Measurements from ENCODE around the gene RIN3. TPM values are rescaled to one million over a fixed set of nuclear protein-coding genes. Genes with fewer than 3 reads are reported as not detected.

Gene RIN3
- total and polyA plus RNA-seq, 10 of the 15 experiments (the other 5 are each of a cell fraction or from before 2014, with no cell fraction given), result 0.91 to 23.3 (median 6.3) TPM

DNA sequence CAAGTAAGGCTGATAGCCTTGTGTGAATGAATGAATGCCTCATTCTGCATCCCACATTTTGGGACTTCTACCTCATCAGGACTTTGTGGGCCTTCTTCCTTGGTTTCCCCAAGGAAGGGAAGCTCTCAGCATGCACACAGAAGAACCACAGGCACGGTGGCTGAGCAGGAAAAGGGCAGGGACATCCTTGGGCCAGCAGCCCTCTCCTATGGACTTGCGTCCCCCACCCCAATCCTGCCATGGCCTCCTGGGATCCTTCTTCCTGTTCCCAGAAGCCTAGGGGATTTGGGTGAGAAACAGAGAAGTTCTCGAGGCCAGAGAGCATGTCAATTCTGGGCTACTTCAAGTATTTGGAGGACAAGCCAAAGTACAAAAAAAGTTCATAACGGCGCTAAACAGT, 165.2 kb downstream of the RIN3 start:
- ChIA-PET RAD21 (ENCODE audit: unreplicated experiment) (no interaction called here), POLR2A (interaction anchor here (0.5 to 2.9 kb wide), 3 partner anchors 10 to 27 kb away, joined by 3 to 21 read pairs (median 4); no protein-coding TSS in a partner anchor), CTCF (interaction anchor here (5.8 kb wide), 1 partner anchor 91 kb away, joined by 81 read pairs; no protein-coding TSS in a partner anchor), SMC1A (ENCODE audit: uncharacterized antibody, unreplicated experiment) (interaction anchor here (6.8 kb wide), 1 partner anchor 91 kb away, joined by 63 read pairs; no protein-coding TSS in a partner anchor)
- no TSS peak for BruUV-seq (replicated peaks)
- Histone ChIP-seq H3K4me1 (ENCODE audit: control insufficient read depth, insufficient read depth, low read length) (peaks cover 42% of the 10 kb centered on the region), H3K79me2 (ENCODE audit: control insufficient read depth, insufficient read depth, low read length) (no peaks in the 10 kb centered on the region), H3K27me3 (replicated peaks in 1 of 2; ENCODE audit: control insufficient read depth in 2 of 2, insufficient read depth in 2 of 2, low read length in 1 of 2) (no peaks in the 10 kb centered on the region), H3K27ac (ENCODE audit: control insufficient read depth, insufficient read depth) (no peak overlapping the region), H3K4me3 (no peak overlapping the region), H3K36me3 (ENCODE audit: control insufficient read depth in 2 of 2, insufficient read depth in 2 of 2, low read length in 1 of 2) (peaks cover 0 to 18% of the 10 kb centered on the region in 2 experiments; a peak in 3 of 4 replicates), H3K9me3 (replicated peaks; ENCODE audit: control insufficient read depth, insufficient read depth, low read length) (no peaks in the 10 kb centered on the region; the same call in 2 of the 3 replicates), H3K9ac (ENCODE audit: control insufficient read depth, insufficient read depth, low read length) (no peak overlapping the region), H4K20me1 (ENCODE audit: control insufficient read depth, insufficient read depth) (no peaks in the 10 kb centered on the region), H3K4me2 (ENCODE audit: control insufficient read depth, insufficient read depth) (no peak overlapping the region), H2AFZ (ENCODE audit: control insufficient read depth, low read depth, low read length) (no peak overlapping the region)
- WGBS (ENCODE audit: insufficient coverage, insufficient replicate concordance, low lambda C conversion rate, missing lambda C conversion rate), result 76% methylated on average over 5 of the region's 5 CpGs
- in situ Hi-C loops (cut with MboI) (loop anchor here (25.0 kb wide), 1 partner anchor 541 kb away; no protein-coding TSS in a partner anchor), intact Hi-C loops (cut with micrococcal nuclease; ENCODE audit: unreplicated experiment) (no loop called here)
- DNase-seq (ENCODE audit: low read depth, low spot score) (no peak), FAIRE-seq (no peak), ATAC-seq (no peak)
- TF ChIP-seq EP300 (IDR thresholded peaks at IDR 0.05; ENCODE audit: borderline replicate concordance in 1 of 2, control insufficient read depth in 1 of 2, low read depth in 2 of 2, low read length in 2 of 2) (no peak), SIN3A (IDR thresholded peaks at IDR 0.05; ENCODE audit: low read depth, low read length) (no peak), JUNB (IDR thresholded peaks at IDR 0.05) (no peak), ZNF24 (IDR thresholded peaks at IDR 0.05) (no peak), CHD2 (IDR thresholded peaks at IDR 0.05; ENCODE audit: borderline replicate concordance, low read depth, low read length) (no peak), MAX (IDR thresholded peaks at IDR 0.05; ENCODE audit: low read depth, low read length) (no peak), NR2C2 (IDR thresholded peaks at IDR 0.05; ENCODE audit: borderline replicate concordance, control insufficient read depth, insufficient read length, low read depth) (no peak), PAX5 (IDR thresholded peaks at IDR 0.05; ENCODE audit: borderline replicate concordance, low read depth, low read length) (no peak), ATF3 (IDR thresholded peaks at IDR 0.05; ENCODE audit: borderline replicate concordance, extremely low read depth, low read depth, low read length) (no peak), ZNF207 (IDR thresholded peaks at IDR 0.05; ENCODE audit: borderline replicate concordance) (no peak), RAD51 (IDR thresholded peaks at IDR 0.05) (no peak), ATF7 (IDR thresholded peaks at IDR 0.05; ENCODE audit: low read depth) (no peak)
